ENCODE data around the gene ADGRA1.

ADGRA1 gene

DNA sequence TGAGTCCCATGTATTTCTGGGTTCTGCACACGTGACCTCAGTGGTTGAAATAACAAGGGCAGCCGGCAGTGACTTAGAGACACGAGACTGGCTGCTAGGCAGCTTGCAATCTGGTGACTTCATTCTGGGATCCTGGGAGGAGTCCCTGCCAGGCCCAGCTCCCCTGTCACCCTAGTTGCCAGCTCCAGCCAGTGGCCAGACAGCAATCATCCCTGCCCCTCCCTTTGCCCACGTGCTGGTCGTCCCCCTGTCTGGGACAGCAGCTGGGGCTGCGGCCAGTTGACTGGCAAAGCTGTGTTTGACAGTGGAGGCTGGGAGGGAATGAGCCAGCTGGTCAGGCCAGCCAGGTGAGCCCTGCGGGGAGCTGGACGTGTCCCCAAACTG, 30.0 kb downstream of the ADGRA1 start:
- H3K36me3 ChIP-seq (ENCODE audit: insufficient read depth, low read depth, low read length) = no peaks in the 10 kb centered on the region
- no peak overlapping the region for H3K4me3 ChIP-seq (ENCODE audit: low read length)
- H3K4me1 ChIP-seq (ENCODE audit: insufficient read depth, low read length) = no peaks in the 10 kb centered on the region
- H3K9me3 ChIP-seq (ENCODE audit: insufficient read depth, low read depth, low read length) = no peaks in the 10 kb centered on the region
- no peak overlapping the region for H3K9ac ChIP-seq (ENCODE audit: low read depth, low read length)
- H3K27me3 ChIP-seq (ENCODE audit: insufficient read depth, low read length) = no peaks in the 10 kb centered on the region
- no peak overlapping the region for H3K27ac ChIP-seq (ENCODE audit: low read length)

DNA sequence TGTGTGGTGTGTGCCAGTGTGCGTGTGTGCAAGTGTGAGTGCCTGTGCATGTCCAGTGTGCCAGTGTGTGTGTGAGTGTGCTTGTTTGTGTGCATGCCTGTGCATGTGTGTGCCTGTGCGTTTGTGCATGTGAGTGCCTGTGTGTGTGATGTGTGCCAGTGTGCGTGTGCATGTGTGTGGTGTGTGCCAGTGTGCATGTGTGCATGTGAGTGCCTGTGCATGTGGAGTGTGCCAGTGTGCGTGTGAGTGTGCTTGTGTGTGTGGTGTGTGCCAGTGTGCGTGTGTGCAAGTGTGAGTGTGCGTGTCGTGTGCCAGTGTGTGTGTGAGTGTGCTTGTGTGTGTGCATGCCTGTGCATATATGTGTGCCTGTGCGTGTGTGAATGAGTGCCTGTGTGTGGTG, 33.8 kb downstream of the ADGRA1 start:
- Histone ChIP-seq H3K27me3 (ENCODE audit: insufficient read depth, low read length) (no peaks in the 10 kb centered on the region; the same call in none of the 2 replicates), H3K36me3 (ENCODE audit: insufficient read depth, low read depth, low read length) (no peaks in the 10 kb centered on the region), H3K9ac (ENCODE audit: low read depth, low read length) (no peak overlapping the region), H3K9me3 (ENCODE audit: insufficient read depth, low read depth, low read length) (no peaks in the 10 kb centered on the region), H3K4me1 (ENCODE audit: insufficient read depth, low read length) (no peaks in the 10 kb centered on the region), H3K4me3 (ENCODE audit: low read length) (no peak overlapping the region), H3K27ac (ENCODE audit: low read length) (no peak overlapping the region)

DNA sequence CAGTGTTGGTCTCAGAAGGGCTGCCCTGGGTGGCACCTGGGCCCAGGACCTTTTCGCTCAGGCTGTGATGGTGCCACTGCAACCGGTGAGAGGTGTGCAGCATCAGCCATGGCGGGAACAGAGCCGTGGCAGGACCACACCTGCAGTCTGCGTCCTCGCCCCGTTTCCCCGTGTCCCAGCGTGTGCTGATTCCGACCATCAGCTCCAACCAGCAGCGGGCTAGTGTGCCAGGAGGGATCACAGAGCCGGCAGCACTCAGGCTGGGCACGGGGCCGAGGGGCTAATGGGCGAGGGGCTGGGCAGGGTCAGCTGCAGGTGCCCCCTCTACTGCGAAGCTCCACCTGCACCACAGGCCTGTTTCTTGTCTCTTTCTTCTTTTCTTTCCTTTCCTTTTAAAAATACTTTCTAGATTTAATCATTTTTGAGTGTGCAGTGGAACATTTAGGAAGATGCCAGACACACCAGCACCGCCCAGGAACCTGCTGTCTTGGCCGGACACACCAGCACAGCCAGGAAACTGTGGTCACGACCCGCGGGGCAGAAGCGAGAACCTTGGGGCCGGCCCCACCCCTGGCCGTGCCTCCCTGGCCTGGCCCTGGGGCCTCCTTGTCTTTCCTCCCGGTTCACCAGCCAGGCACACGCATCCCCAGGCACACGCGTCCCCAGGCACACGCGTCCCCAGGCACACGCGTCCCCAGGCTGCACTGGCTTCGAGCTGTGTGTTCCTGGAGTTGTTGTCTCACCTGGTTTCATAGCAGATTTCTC, 34.6 kb downstream of the ADGRA1 start:
- no peak overlapping the region for H3K9ac ChIP-seq (ENCODE audit: low read depth, low read length)
- H3K4me1 ChIP-seq (ENCODE audit: insufficient read depth, low read length) = no peaks in the 10 kb centered on the region
- H3K27me3 ChIP-seq (ENCODE audit: insufficient read depth, low read length) = no peaks in the 10 kb centered on the region; the same call in none of the 2 replicates
- no peaks in the 10 kb centered on the region for H3K9me3 ChIP-seq (ENCODE audit: insufficient read depth, low read depth, low read length)
- no peaks in the 10 kb centered on the region for H3K36me3 ChIP-seq (ENCODE audit: insufficient read depth, low read depth, low read length)
- H3K27ac ChIP-seq (ENCODE audit: low read length) = no peak overlapping the region
- H3K4me3 ChIP-seq (ENCODE audit: low read length) = no peak overlapping the region

DNA sequence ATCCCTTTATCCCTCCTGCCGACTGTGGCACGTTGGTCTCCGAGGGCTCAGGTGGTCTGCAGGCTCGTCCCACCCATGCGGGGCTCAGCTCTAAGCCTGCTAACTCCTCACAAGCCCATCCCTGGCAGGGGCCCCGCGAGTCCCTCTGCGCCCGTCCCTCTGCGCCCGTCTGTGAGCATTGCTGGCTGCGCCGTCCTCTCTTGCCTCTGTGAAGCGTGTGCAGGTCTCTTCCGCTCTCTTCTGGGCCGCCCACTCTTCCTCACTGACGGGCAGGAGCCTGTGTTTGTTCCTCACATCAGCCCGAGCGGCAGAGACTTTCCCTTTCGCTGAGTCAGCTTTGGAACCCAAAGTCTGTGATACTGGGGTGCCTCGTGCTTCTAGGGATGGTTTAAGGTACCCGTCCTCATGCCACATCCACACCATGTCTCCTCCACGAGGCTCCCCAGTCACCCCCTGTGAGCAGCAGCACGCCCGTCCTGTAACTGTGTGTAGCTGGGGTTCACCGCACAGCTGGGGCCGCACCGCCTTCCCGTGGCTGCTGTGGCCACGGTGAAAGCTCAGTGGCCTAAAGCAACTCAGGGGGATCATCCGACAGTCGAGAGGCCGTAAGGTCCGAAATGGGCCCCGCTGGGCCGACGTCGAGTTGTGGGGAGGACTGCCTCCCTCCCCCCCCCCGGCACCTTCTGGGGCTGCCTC, 35.5 kb downstream of the ADGRA1 start:
- Histone ChIP-seq H3K27me3 (ENCODE audit: insufficient read depth, low read length) (no peaks in the 10 kb centered on the region; the same call in none of the 2 replicates), H3K4me3 (ENCODE audit: low read length) (no peak overlapping the region), H3K27ac (ENCODE audit: low read length) (no peak overlapping the region), H3K9me3 (ENCODE audit: insufficient read depth, low read depth, low read length) (no peaks in the 10 kb centered on the region), H3K36me3 (ENCODE audit: insufficient read depth, low read depth, low read length) (no peaks in the 10 kb centered on the region), H3K4me1 (ENCODE audit: insufficient read depth, low read length) (no peaks in the 10 kb centered on the region), H3K9ac (ENCODE audit: low read depth, low read length) (no peak overlapping the region)

DNA sequence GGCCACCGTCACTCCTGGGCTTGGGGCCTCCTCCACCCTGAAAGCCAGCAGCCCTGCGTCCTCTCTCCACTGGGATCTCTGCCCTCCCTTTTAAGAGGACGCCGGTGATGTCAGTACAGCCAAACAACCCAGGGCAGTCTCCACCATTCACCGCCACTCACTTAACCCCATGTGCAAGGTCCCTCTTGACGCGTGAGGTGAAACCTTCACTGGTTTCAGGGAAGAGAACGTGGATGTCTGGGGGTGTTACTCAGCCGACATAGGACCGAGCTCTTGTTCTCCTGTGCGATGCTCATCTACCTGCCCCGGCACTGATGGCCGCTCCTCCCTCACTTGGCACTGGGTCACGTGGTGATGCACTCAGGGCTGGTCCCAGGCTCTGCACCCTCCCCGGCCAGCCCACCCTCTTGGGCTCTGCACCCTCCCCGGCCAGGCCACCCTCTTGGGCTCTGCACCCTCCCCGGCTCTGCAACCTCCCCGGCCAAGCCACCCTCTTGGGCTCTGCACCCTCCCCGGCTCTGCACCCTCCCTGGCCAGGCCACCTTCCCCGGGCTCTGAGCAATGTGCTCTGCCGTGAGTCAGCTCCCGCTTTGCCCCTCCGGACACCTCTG, 36.1 kb downstream of the ADGRA1 start:
- no peaks in the 10 kb centered on the region for H3K9me3 ChIP-seq (ENCODE audit: insufficient read depth, low read depth, low read length)

DNA sequence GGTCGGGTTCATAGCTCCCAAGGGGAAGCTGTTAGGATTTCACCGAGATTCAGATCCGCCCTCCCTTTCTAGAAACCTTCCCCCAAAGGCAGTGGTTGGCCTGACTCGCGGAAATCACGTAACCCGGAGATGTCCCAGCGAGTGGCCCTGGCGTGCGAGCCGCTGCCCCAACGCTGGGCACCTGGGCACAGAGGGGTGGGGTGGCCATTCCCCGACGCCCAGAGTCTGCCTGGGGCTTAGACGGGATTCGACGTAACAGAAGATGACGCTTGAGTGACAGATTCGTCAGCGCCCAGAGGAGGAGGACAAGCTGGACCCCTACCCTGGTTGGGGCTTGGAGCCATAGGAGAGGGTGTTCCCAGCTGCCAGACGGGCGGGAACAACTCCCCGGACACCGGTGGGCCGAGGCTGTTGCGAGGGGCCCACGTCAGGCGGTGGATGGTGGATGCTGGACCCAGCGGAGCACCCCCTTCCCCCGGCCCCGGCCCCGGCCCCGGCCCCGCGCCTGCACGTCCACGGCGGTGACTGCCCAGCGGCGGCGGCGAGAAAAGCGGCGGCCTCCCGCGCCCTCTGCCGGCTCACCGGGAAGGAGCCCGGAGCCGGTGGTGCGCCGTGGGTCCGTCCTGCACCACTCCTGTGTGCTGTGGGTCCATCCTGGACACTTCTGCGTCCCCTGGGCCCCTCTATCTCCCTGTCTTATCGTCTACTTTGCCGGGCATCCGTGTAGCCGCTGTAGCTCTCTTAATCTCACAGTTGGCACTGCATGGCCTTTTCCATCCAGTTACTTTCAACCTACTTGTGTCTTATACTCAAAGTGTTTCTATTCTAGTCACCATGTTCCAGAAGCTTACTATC, 36.9 kb downstream of the ADGRA1 start:
- Histone ChIP-seq H3K27me3 (ENCODE audit: insufficient read depth, low read length) (no peaks in the 10 kb centered on the region; the same call in none of the 2 replicates), H3K4me1 (ENCODE audit: insufficient read depth, low read length) (no peaks in the 10 kb centered on the region), H3K36me3 (ENCODE audit: insufficient read depth, low read depth, low read length) (no peaks in the 10 kb centered on the region), H3K9ac (ENCODE audit: low read depth, low read length) (no peak overlapping the region), H3K9me3 (ENCODE audit: insufficient read depth, low read depth, low read length) (no peaks in the 10 kb centered on the region), H3K4me3 (ENCODE audit: low read length) (no peak overlapping the region; the same call in 1 of the 2 replicates), H3K27ac (ENCODE audit: low read length) (no peak overlapping the region)

More for the DNA sequence above, 36.1 kb downstream of the ADGRA1 start:
- H3K4me1 ChIP-seq (ENCODE audit: insufficient read depth, low read length) = no peaks in the 10 kb centered on the region
- no peak overlapping the region for H3K4me3 ChIP-seq (ENCODE audit: low read length)
- no peak overlapping the region for H3K9ac ChIP-seq (ENCODE audit: low read depth, low read length)
- no peaks in the 10 kb centered on the region for H3K36me3 ChIP-seq (ENCODE audit: insufficient read depth, low read depth, low read length)
- no peaks in the 10 kb centered on the region; the same call in none of the 2 replicates for H3K27me3 ChIP-seq (ENCODE audit: insufficient read depth, low read length)
- no peak overlapping the region for H3K27ac ChIP-seq (ENCODE audit: low read length)

DNA sequence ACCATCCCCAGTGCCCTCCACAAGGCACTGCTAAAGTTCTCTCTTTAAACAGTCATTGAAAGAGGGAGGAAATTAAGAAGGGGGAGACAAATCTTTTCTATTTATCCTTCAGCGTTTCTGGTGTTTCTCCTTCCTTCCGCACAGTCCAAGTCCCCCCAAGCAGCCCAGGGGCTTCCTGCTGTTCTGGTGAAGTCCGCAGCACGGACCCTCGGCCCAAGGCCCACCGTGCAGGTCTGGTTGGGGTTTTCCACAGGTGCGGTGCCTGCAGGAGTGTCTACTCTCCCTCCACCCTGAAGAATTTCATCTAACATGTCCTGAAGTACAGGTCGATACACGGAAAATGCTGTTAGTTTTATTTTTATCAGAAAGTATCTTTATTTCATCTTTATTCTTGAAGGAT, 38.2 kb downstream of the ADGRA1 start:
- Histone ChIP-seq H3K9me3 (ENCODE audit: insufficient read depth, low read depth, low read length) (no peaks in the 10 kb centered on the region), H3K36me3 (ENCODE audit: insufficient read depth, low read depth, low read length) (no peaks in the 10 kb centered on the region)

DNA sequence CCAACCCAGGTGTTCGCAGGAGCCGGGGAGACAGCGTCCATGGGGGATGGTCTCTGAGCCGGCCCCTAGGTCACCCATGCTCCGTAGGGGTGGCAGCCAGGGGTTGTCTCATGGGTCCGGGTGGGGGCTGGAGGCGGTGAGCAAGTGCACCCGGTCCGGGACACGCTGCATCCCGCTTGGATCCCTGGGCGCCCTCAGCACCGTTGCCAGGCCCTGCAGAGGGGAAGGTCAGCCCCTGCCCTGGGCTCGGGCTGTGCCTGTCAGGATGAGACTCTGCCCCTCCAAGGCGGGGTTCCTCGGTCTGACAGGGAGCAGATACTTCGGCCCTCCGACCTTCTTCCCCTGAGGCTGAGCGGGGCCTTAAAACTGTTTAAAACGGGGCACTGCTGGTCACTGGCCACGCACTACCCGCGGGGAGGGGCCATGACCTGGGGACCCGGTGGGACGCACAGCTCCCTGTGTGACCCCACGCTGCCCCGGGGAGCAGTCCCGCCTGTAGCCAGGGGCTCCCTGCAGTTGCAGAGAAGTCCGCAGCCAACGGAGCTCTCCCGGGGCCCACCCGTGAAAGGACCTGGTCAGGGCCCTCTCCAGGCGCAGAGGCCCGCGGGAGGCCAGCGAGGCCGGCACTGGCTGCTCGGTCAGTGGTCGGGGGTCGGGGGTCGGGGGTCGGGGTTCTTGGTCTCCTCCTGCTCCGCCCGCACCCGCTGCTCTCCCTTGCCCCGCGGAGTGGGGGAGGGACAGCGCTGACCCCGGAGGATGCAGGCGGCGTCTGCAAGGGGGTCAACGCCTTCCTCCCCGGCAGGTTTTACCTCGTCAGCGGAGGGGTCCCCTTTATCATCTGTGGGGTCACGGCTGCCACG, 38.9 kb downstream of the ADGRA1 start:
- H3K9ac ChIP-seq (ENCODE audit: low read depth, low read length) = no peak overlapping the region
- H3K4me3 ChIP-seq (ENCODE audit: low read length) = no peak overlapping the region
- H3K9me3 ChIP-seq (ENCODE audit: insufficient read depth, low read depth, low read length) = no peaks in the 10 kb centered on the region
- H3K4me1 ChIP-seq (ENCODE audit: insufficient read depth, low read length) = no peaks in the 10 kb centered on the region
- H3K27ac ChIP-seq (ENCODE audit: low read length) = no peak overlapping the region
- H3K36me3 ChIP-seq (ENCODE audit: insufficient read depth, low read depth, low read length) = no peaks in the 10 kb centered on the region
- H3K27me3 ChIP-seq (ENCODE audit: insufficient read depth, low read length) = no peaks in the 10 kb centered on the region; the same call in none of the 2 replicates

More for the DNA sequence above, 38.2 kb downstream of the ADGRA1 start:
- Histone ChIP-seq H3K27ac (ENCODE audit: low read length) (no peak overlapping the region), H3K27me3 (ENCODE audit: insufficient read depth, low read length) (no peaks in the 10 kb centered on the region; the same call in none of the 2 replicates), H3K9ac (ENCODE audit: low read depth, low read length) (no peak overlapping the region), H3K4me1 (ENCODE audit: insufficient read depth, low read length) (no peaks in the 10 kb centered on the region), H3K4me3 (ENCODE audit: low read length) (no peak overlapping the region)

DNA sequence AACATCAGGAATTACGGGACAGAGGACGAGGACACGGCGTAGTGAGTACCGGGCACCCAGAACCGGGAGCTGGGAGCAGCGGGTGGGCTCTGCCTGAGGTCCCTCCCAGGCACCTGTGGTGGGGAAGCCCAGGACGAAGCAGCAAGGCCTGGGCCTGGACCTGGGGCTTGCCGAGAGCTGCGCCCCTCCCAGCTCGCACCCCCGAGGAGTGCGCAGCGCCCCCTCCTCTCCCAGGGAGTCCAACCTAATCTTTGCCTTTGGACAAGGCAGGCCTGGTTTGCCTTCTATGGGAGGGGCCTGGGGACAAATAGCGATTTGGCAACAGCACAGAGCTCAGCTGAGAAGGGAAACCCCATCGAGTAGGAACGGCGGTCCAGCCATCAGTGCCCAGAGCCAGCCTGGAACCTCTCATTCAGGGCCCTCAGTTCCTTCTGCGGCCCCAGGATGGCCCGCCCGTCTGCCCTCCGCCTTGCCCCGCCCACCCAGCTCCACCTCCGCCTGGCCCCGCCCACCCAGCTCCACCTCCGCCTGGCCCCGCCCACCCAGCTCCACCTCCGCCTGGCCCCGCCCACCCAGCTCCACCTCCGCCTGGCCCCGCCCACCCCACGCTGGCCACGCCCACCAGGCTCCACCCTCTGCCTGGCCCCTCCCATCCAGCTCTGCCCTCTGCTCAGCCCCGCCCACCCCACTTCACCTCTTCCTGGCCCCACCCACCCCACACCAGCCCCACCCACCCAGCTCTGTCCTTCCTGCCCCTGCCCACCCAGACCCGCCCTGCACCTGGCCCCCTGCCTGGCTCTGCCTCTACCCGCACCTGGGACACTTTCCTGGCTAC, 39.8 kb downstream of the ADGRA1 start:
- H3K4me1 ChIP-seq (ENCODE audit: insufficient read depth, low read length) = no peaks in the 10 kb centered on the region
- H3K9ac ChIP-seq (ENCODE audit: low read depth, low read length) = no peak overlapping the region
- H3K27me3 ChIP-seq (ENCODE audit: insufficient read depth, low read length) = no peaks in the 10 kb centered on the region; the same call in none of the 2 replicates
- no peaks in the 10 kb centered on the region for H3K9me3 ChIP-seq (ENCODE audit: insufficient read depth, low read depth, low read length)
- no peaks in the 10 kb centered on the region for H3K36me3 ChIP-seq (ENCODE audit: insufficient read depth, low read depth, low read length)
- no peak overlapping the region for H3K27ac ChIP-seq (ENCODE audit: low read length)
- no peak overlapping the region for H3K4me3 ChIP-seq (ENCODE audit: low read length)

Data from iPS-20b (cell line).